GM23338 (cell line): ENCODE results near the gene PIGU. TPM values are rescaled to one million over a fixed set of nuclear protein-coding genes. Genes with fewer than 3 reads are reported as not detected.

Experiments used
- ATAC-seq: fragments of 200-7000 bp; cut with Tn5 transposase; 3 replicates; pipeline ENCODE4 v1.9.1; 2020
- DNase-seq: peaks from one replicate; pipeline ENCODE4 v3.0.0-alpha.2; 2015; ENCODE audit warnings: low spot score
- H2AFZ ChIP-seq: fragments of 200-600 bp; sonication (generic); 2 replicates; pipeline ENCODE4 v1.8.0; 2016; ENCODE audit warnings: antibody characterized with exemption, mild to moderate bottlenecking, moderate library complexity
- H3F3A ChIP-seq: fragments of 200-600 bp; sonication (generic); replicated peaks from 2 replicates; pipeline ENCODE4 v1.8.0; 2017; ENCODE audit warnings: antibody characterized with exemption, mixed run types, low read depth
- H3K27ac ChIP-seq: fragments of 200-600 bp; sonication (generic); 2 replicates; pipeline ENCODE4 v1.6.1; 2016; ENCODE audit warnings: low read depth
- H3K27me3 ChIP-seq: fragments of 200-600 bp; sonication (generic); 2 replicates; pipeline ENCODE4 v1.8.0; 2016; ENCODE audit warnings: mild to moderate bottlenecking, mixed run types, moderate library complexity; ENCODE audit not compliant: insufficient read depth
- H3K36me3 ChIP-seq: fragments of 200-600 bp; sonication (generic); 2 replicates; pipeline ENCODE4 v1.8.0; 2016; ENCODE audit warnings: mild to moderate bottlenecking; ENCODE audit not compliant: insufficient read depth
- H3K4me1 ChIP-seq: fragments of 200-600 bp; sonication (generic); 2 replicates; pipeline ENCODE4 v1.8.0; 2016; ENCODE audit warnings: mild to moderate bottlenecking, moderate library complexity; ENCODE audit not compliant: insufficient read depth
- H3K4me2 ChIP-seq: fragments of 200-600 bp; sonication (generic); 2 replicates; pipeline ENCODE4 v1.7.1; 2017; ENCODE audit warnings: mixed run types
- H3K4me3 ChIP-seq: fragments of 200-600 bp; sonication (generic); 2 replicates; pipeline ENCODE4 v1.6.1; 2016; ENCODE audit warnings: mixed run types
- H3K79me2 ChIP-seq: fragments of 200-600 bp; sonication (generic); replicated peaks from 2 replicates; pipeline ENCODE4 v1.8.0; 2017; ENCODE audit warnings: mild to moderate bottlenecking; ENCODE audit not compliant: insufficient read depth
- H3K9me2 ChIP-seq: fragments of 200-600 bp; sonication (generic); 2 replicates; pipeline ENCODE4 v1.8.0; 2017; ENCODE audit not compliant: insufficient read depth
- H4K20me1 ChIP-seq: fragments of 200-600 bp; sonication (generic); replicated peaks from 2 replicates; pipeline ENCODE4 v1.8.0; 2017; ENCODE audit warnings: mild to moderate bottlenecking; ENCODE audit not compliant: insufficient read depth
- H3K27ac Mint-ChIP-seq: 2 replicates; pipeline ENCODE4 v1.8.0; 2020; ENCODE audit warnings: inconsistent platforms, mild to moderate bottlenecking, moderate library complexity, mixed read lengths
- H3K27me3 Mint-ChIP-seq: 3 replicates; pipeline ENCODE4 v1.8.0; 2022; ENCODE audit warnings: low read depth, mild to moderate bottlenecking, moderate library complexity, mixed read lengths, inconsistent platforms; ENCODE audit not compliant: insufficient read depth, poor library complexity
- H3K36me3 Mint-ChIP-seq: 3 replicates; pipeline ENCODE4 v1.8.0; 2021; ENCODE audit warnings: low read depth, mild to moderate bottlenecking, inconsistent platforms, moderate library complexity, mixed read lengths
- H3K4me1 Mint-ChIP-seq: 3 replicates; pipeline ENCODE4 v1.8.0; 2020; ENCODE audit warnings: mild to moderate bottlenecking, inconsistent platforms, mixed read lengths
- H3K4me3 Mint-ChIP-seq: 3 replicates; pipeline ENCODE4 v1.8.0; 2021; ENCODE audit warnings: moderate library complexity, mild to moderate bottlenecking, inconsistent platforms, mixed read lengths
- H3K9me3 Mint-ChIP-seq: 3 replicates; pipeline ENCODE4 v1.8.0; 2020; ENCODE audit warnings: moderate library complexity, mild to moderate bottlenecking, inconsistent platforms, mixed read lengths
- CREB1 ChIP-seq: fragments of 250-450 bp; sonication (Bioruptor Pico); IDR thresholded peaks from 2 replicates; pipeline ENCODE4 v1.5.0; 2020; ENCODE audit warnings: low read depth, mild to moderate bottlenecking, moderate library complexity
- EZH2 ChIP-seq: fragments of 200-600 bp; sonication (generic); IDR thresholded peaks from one replicate; pipeline ENCODE4 v1.8.0; 2017; ENCODE audit warnings: antibody characterized with exemption, mild to moderate bottlenecking, low read depth; ENCODE audit not compliant: unreplicated experiment
- EZH2phosphoT487 ChIP-seq: fragments of 200-600 bp; sonication (generic); IDR thresholded peaks from one replicate; pipeline ENCODE4 v1.8.1; 2018; ENCODE audit warnings: antibody characterized with exemption; ENCODE audit not compliant: unreplicated experiment
- JUNB ChIP-seq: IDR thresholded peaks from one replicate; pipeline ENCODE4 v1.6.1; 2016; ENCODE audit warnings: antibody characterized with exemption; ENCODE audit not compliant: unreplicated experiment
- NANOG ChIP-seq: IDR thresholded peaks from 2 replicates; pipeline ENCODE4 v1.6.1; 2016; ENCODE audit warnings: antibody characterized with exemption, borderline replicate concordance
- POLR2AphosphoS5 ChIP-seq: IDR thresholded peaks from 2 replicates; pipeline ENCODE4 v1.6.1; 2016; ENCODE audit warnings: antibody characterized with exemption, low read depth
- STAT1 ChIP-seq: IDR thresholded peaks from one replicate; pipeline ENCODE4 v1.6.1; 2016; ENCODE audit warnings: antibody characterized with exemption; ENCODE audit not compliant: unreplicated experiment
- ZNF114 ChIP-seq: fragments of 250-450 bp; sonication (Bioruptor Pico); IDR thresholded peaks from 2 replicates; pipeline ENCODE4 v1.5.0; 2020; ENCODE audit warnings: mild to moderate bottlenecking, moderate library complexity
- ZNF331 ChIP-seq: fragments of 250-450 bp; sonication (Bioruptor Pico); IDR thresholded peaks from 2 replicates; pipeline ENCODE4 v1.5.0; 2020; ENCODE audit warnings: low read depth, mild to moderate bottlenecking, moderate library complexity
- polyA plus RNA-seq: library from polyadenylated mRNA; unstranded; fragments of >200 nt; fragmentation: Nextera tagmentation; extraction: Ambion mirVana; gene quantifications from 2 replicates; pipeline ENCODE4 v1.2.1, GENCODE V29; 2016
- total RNA-seq: library from RNA; depleted of rRNA; stranded (reverse); fragments of >200 nt; shearing (Covaris generic); gene quantifications from 2 replicates; pipeline ENCODE4 v1.2.3, GENCODE V29; 2014
- TF ChIP-seq, protein P1 (sequence below): IDR thresholded peaks from 2 replicates; pipeline ENCODE4 v1.6.1; 2016; ENCODE audit warnings: antibody characterized with exemption
- TF ChIP-seq, protein P2 (sequence below): fragments of 250-450 bp; sonication (Bioruptor Pico); IDR thresholded peaks from 2 replicates; pipeline ENCODE4 v1.5.0; 2020; ENCODE audit warnings: mild to moderate bottlenecking, moderate library complexity
- TF ChIP-seq, protein P3 (sequence below), 2 experiments: fragments of 200-600 bp in 1 of 2; sonication (generic) in 1 of 2; conservative IDR thresholded peaks; 2 replicates each; pipeline versions ENCODE4 v1.5.1 to v1.6.1; 2016 to 2017; ENCODE audit warnings: antibody characterized with exemption in 2 of 2, low read depth in 2 of 2, mild to moderate bottlenecking in 2 of 2, moderate library complexity in 1 of 2
- TF ChIP-seq, protein P4 (sequence below): IDR thresholded peaks from one replicate; pipeline ENCODE4 v1.6.1; 2018; ENCODE audit warnings: antibody characterized with exemption; ENCODE audit not compliant: unreplicated experiment

PIGU gene
- total and polyA plus RNA-seq, 2 experiments from 2014 or later, result 24.3 to 28.9 TPM

DNA sequence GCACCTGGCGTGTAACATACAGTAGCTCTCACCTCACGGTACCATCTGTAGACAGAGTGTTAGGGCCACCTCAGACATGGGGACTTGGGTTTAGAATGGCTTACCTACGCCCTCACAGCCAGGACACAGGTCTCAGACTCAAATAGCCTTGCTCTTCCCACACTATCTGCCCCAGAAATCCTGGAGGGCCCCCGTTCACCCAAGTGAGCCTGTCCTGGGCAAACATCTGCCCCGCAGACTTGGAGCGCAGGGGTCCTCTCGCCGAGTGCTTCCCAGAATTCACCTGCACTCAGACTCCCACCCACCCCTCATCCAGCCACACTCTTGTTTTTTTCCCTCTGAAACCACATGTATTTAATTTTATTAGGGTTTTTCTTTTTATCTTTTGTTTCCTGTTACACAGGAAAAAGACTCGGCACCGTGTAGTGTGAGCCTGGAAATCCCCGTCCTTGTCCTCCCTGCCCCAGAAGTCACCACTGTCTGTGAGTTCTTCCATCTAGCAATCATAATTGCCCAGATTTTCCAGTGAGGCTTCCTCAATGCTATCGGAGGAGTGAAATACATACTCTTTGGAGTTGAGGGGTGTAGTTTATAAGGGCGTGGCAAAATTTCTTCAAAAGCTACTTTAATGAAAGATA, 135.5 kb downstream of the PIGU start:
- TF ChIP-seq, protein P1, sequence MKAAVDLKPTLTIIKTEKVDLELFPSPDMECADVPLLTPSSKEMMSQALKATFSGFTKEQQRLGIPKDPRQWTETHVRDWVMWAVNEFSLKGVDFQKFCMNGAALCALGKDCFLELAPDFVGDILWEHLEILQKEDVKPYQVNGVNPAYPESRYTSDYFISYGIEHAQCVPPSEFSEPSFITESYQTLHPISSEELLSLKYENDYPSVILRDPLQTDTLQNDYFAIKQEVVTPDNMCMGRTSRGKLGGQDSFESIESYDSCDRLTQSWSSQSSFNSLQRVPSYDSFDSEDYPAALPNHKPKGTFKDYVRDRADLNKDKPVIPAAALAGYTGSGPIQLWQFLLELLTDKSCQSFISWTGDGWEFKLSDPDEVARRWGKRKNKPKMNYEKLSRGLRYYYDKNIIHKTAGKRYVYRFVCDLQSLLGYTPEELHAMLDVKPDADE, result no peak
- TF ChIP-seq EZH2 (no peak), ZNF331 (CRISPR knock-in tag) (no peak), JUNB (no peak), NANOG (no peak), STAT1 (no peak), POLR2AphosphoS5 (no peak), CREB1 (CRISPR knock-in tag) (no peak), EZH2phosphoT487 (no peak), ZNF114 (CRISPR knock-in tag) (no peak)
- TF ChIP-seq, protein P2, sequence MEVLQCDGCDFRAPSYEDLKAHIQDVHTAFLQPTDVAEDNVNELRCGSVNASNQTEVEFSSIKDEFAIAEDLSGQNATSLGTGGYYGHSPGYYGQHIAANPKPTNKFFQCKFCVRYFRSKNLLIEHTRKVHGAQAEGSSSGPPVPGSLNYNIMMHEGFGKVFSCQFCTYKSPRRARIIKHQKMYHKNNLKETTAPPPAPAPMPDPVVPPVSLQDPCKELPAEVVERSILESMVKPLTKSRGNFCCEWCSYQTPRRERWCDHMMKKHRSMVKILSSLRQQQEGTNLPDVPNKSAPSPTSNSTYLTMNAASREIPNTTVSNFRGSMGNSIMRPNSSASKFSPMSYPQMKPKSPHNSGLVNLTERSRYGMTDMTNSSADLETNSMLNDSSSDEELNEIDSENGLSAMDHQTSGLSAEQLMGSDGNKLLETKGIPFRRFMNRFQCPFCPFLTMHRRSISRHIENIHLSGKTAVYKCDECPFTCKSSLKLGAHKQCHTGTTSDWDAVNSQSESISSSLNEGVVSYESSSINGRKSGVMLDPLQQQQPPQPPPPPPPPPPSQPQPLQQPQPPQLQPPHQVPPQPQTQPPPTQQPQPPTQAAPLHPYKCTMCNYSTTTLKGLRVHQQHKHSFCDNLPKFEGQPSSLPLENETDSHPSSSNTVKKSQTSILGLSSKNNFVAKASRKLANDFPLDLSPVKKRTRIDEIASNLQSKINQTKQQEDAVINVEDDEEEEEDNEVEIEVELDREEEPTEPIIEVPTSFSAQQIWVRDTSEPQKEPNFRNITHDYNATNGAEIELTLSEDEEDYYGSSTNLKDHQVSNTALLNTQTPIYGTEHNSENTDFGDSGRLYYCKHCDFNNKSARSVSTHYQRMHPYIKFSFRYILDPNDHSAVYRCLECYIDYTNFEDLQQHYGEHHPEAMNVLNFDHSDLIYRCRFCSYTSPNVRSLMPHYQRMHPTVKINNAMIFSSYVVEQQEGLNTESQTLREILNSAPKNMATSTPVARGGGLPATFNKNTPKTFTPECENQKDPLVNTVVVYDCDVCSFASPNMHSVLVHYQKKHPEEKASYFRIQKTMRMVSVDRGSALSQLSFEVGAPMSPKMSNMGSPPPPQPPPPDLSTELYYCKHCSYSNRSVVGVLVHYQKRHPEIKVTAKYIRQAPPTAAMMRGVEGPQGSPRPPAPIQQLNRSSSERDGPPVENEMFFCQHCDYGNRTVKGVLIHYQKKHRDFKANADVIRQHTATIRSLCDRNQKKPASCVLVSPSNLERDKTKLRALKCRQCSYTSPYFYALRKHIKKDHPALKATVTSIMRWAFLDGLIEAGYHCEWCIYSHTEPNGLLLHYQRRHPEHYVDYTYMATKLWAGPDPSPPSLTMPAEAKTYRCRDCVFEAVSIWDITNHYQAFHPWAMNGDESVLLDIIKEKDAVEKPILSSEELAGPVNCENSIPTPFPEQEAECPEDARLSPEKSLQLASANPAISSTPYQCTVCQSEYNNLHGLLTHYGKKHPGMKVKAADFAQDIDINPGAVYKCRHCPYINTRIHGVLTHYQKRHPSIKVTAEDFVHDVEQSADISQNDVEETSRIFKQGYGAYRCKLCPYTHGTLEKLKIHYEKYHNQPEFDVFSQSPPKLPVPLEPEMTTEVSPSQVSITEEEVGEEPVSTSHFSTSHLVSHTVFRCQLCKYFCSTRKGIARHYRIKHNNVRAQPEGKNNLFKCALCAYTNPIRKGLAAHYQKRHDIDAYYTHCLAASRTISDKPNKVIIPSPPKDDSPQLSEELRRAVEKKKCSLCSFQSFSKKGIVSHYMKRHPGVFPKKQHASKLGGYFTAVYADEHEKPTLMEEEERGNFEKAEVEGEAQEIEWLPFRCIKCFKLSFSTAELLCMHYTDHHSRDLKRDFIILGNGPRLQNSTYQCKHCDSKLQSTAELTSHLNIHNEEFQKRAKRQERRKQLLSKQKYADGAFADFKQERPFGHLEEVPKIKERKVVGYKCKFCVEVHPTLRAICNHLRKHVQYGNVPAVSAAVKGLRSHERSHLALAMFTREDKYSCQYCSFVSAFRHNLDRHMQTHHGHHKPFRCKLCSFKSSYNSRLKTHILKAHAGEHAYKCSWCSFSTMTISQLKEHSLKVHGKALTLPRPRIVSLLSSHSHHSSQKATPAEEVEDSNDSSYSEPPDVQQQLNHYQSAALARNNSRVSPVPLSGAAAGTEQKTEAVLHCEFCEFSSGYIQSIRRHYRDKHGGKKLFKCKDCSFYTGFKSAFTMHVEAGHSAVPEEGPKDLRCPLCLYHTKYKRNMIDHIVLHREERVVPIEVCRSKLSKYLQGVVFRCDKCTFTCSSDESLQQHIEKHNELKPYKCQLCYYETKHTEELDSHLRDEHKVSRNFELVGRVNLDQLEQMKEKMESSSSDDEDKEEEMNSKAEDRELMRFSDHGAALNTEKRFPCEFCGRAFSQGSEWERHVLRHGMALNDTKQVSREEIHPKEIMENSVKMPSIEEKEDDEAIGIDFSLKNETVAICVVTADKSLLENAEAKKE, result no peak
- TF ChIP-seq, protein P3, sequence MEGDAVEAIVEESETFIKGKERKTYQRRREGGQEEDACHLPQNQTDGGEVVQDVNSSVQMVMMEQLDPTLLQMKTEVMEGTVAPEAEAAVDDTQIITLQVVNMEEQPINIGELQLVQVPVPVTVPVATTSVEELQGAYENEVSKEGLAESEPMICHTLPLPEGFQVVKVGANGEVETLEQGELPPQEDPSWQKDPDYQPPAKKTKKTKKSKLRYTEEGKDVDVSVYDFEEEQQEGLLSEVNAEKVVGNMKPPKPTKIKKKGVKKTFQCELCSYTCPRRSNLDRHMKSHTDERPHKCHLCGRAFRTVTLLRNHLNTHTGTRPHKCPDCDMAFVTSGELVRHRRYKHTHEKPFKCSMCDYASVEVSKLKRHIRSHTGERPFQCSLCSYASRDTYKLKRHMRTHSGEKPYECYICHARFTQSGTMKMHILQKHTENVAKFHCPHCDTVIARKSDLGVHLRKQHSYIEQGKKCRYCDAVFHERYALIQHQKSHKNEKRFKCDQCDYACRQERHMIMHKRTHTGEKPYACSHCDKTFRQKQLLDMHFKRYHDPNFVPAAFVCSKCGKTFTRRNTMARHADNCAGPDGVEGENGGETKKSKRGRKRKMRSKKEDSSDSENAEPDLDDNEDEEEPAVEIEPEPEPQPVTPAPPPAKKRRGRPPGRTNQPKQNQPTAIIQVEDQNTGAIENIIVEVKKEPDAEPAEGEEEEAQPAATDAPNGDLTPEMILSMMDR (conservative IDR thresholded peaks at IDR 0.05; ENCODE audit: low read depth in 2 of 2), result no peak
- TF ChIP-seq, protein P4, sequence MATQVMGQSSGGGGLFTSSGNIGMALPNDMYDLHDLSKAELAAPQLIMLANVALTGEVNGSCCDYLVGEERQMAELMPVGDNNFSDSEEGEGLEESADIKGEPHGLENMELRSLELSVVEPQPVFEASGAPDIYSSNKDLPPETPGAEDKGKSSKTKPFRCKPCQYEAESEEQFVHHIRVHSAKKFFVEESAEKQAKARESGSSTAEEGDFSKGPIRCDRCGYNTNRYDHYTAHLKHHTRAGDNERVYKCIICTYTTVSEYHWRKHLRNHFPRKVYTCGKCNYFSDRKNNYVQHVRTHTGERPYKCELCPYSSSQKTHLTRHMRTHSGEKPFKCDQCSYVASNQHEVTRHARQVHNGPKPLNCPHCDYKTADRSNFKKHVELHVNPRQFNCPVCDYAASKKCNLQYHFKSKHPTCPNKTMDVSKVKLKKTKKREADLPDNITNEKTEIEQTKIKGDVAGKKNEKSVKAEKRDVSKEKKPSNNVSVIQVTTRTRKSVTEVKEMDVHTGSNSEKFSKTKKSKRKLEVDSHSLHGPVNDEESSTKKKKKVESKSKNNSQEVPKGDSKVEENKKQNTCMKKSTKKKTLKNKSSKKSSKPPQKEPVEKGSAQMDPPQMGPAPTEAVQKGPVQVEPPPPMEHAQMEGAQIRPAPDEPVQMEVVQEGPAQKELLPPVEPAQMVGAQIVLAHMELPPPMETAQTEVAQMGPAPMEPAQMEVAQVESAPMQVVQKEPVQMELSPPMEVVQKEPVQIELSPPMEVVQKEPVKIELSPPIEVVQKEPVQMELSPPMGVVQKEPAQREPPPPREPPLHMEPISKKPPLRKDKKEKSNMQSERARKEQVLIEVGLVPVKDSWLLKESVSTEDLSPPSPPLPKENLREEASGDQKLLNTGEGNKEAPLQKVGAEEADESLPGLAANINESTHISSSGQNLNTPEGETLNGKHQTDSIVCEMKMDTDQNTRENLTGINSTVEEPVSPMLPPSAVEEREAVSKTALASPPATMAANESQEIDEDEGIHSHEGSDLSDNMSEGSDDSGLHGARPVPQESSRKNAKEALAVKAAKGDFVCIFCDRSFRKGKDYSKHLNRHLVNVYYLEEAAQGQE, result no peak
- Mint-ChIP-seq H3K27ac (no peak overlapping the region), H3K36me3 (peaks cover 22% of the 10 kb centered on the region)

More for the DNA sequence above, 135.5 kb downstream of the PIGU start:
- peaks cover 5% of the 10 kb centered on the region; the same call in 1 of the 2 replicates for H3K27me3 ChIP-seq
- Mint-ChIP-seq H3K4me1 (peaks cover 13% of the 10 kb centered on the region), H3K9me3 (0 out of 3 replicates have a peak, but pooled peaks cover 3% of the 10 kb centered on the region), H3K4me3 (no peak overlapping the region), H3K27me3 (peaks cover 13% of the 10 kb centered on the region)
- no peak overlapping the region for H3K27ac ChIP-seq
- H4K20me1 ChIP-seq, result no peaks in the 10 kb centered on the region; the same call in 1 of the 2 replicates
- no peaks in the 10 kb centered on the region for H3K79me2 ChIP-seq
- H3K4me1 ChIP-seq, result no peaks in the 10 kb centered on the region; the same call in 1 of the 2 replicates
- DNase-seq (no peak), ATAC-seq (no peak)
- H3K9me2 ChIP-seq, result no peaks in the 10 kb centered on the region
- peaks cover 11% of the 10 kb centered on the region for H3K36me3 ChIP-seq
- no peak overlapping the region for H3K4me2 ChIP-seq
- no peak overlapping the region for H3K4me3 ChIP-seq
- H2AFZ ChIP-seq, result no peak overlapping the region
- H3F3A ChIP-seq, result 0 out of 2 replicates have a peak, but pooled peaks cover 4% of the 10 kb centered on the region
